Lung (tissue), 12 donors: ENCODE measurements around the gene CCNE1. TPM values are rescaled to one million over a fixed set of nuclear protein-coding genes. Genes with fewer than 3 reads are reported as not detected.

Source experiments
- ATAC-seq: fragments of 200-7000 bp; cut with Tn5 transposase; one replicate; pipeline ENCODE4 v1.9.1; 2020; ENCODE audit warnings: moderate number of reproducible peaks; ENCODE audit not compliant: insufficient read depth, low FRiP score
- DNase-seq, 3 donors: peaks; one replicate each; pipeline ENCODE4 v3.0.0-alpha.2; 2013 to 2017
- H3K27ac ChIP-seq, 2 donors: one replicate each; pipeline ENCODE4 v1.5.1; 2013; ENCODE audit warnings: mild to moderate bottlenecking in 2 of 2, moderate library complexity in 2 of 2, control low read depth in 1 of 2, inconsistent platforms in 1 of 2, low read depth in 1 of 2, low read length in 1 of 2
- H3K27me3 ChIP-seq, 3 donors: one replicate each; pipeline ENCODE4 v1.5.1; 2013; ENCODE audit warnings: low read length in 2 of 3; ENCODE audit not compliant: control insufficient read depth in 3 of 3, insufficient read depth in 3 of 3
- H3K36me3 ChIP-seq, 4 donors: one replicate each; pipeline ENCODE4 v1.5.1; 2013; ENCODE audit warnings: low read length in 4 of 4, mild to moderate bottlenecking in 1 of 4, moderate library complexity in 1 of 4; ENCODE audit not compliant: control insufficient read depth in 4 of 4, insufficient read depth in 4 of 4
- H3K4me1 ChIP-seq, 5 donors: one replicate each; pipeline ENCODE4 v1.5.1; 2013; ENCODE audit warnings: low read length in 5 of 5, mild to moderate bottlenecking in 2 of 5, moderate library complexity in 1 of 5; ENCODE audit not compliant: control insufficient read depth in 5 of 5, insufficient read depth in 5 of 5
- H3K4me3 ChIP-seq: one replicate; pipeline ENCODE4 v1.5.1; 2013; ENCODE audit warnings: mild to moderate bottlenecking, control low read depth, moderate library complexity
- H3K9ac ChIP-seq, 2 donors: one replicate each; pipeline ENCODE4 v1.5.1; 2013; ENCODE audit warnings: low read length in 2 of 2, control low read depth in 1 of 2; ENCODE audit not compliant: insufficient read depth in 1 of 2
- H3K9me3 ChIP-seq, 4 donors: one replicate each; pipeline ENCODE4 v1.5.1; 2013; ENCODE audit warnings: low read length in 3 of 4, mild to moderate bottlenecking in 1 of 4, moderate library complexity in 1 of 4; ENCODE audit not compliant: control insufficient read depth in 4 of 4, insufficient read depth in 3 of 4
- WGBS, 2 donors: extraction: QIAGEN DNeasy Blood & Tissue Kit; methylation state at CpG; one replicate each; pipeline ENCODE4 v1.1.7; 2013; 5-methylcytosine and 5-hydroxymethylcytosine counted together
- polyA plus RNA-seq, 2 donors: library from polyadenylated mRNA; stranded (reverse); fragments of 200-250 nt; gene quantifications; one replicate each; pipeline ENCODE4 v1.2.1, GENCODE V29; 2013
- total RNA-seq, 2 donors: library from RNA; depleted of rRNA in 1 of 2; stranded (reverse); fragments of >200 nt in 1 of 2; gene quantifications; one replicate each; pipeline ENCODE4 v1.2.1, GENCODE V29; 2014 to 2021
- TF ChIP-seq, protein P1 (sequence below): IDR thresholded peaks from 2 replicates; pipeline ENCODE4 v1.5.1; 2012; ENCODE audit warnings: mild to moderate bottlenecking; ENCODE audit errors: control extremely low read depth, extremely low read depth
- donor health status: control.
- donor health status: control.
- donor health status: Bipolar disorder and iron deficiency.
- donor health status: healthy.
- donor health status: DM: yes; HTN: yes; CAD: no.

CCNE1 gene
- total and polyA plus RNA-seq, 4 donors = 0.97 to 1.9 (median 1.4) TPM

- peaks cover 0 to 1% (median 0%) of the 10 kb centered on the region in 4 donors for H3K9me3 ChIP-seq
- no peak overlapping the region for H3K9ac ChIP-seq
- H3K4me3 ChIP-seq = no peak overlapping the region
- H3K27ac ChIP-seq = no peak overlapping the region
- H3K36me3 ChIP-seq = no peaks in the 10 kb centered on the region
- no peak for ATAC-seq
- DNase-seq = no peak
- 35 to 44% methylated on average over 12 of the region's 12 CpGs for WGBS, 2 donors
- TF ChIP-seq, protein P1, sequence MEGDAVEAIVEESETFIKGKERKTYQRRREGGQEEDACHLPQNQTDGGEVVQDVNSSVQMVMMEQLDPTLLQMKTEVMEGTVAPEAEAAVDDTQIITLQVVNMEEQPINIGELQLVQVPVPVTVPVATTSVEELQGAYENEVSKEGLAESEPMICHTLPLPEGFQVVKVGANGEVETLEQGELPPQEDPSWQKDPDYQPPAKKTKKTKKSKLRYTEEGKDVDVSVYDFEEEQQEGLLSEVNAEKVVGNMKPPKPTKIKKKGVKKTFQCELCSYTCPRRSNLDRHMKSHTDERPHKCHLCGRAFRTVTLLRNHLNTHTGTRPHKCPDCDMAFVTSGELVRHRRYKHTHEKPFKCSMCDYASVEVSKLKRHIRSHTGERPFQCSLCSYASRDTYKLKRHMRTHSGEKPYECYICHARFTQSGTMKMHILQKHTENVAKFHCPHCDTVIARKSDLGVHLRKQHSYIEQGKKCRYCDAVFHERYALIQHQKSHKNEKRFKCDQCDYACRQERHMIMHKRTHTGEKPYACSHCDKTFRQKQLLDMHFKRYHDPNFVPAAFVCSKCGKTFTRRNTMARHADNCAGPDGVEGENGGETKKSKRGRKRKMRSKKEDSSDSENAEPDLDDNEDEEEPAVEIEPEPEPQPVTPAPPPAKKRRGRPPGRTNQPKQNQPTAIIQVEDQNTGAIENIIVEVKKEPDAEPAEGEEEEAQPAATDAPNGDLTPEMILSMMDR = no peak
- H3K27me3 ChIP-seq = peaks cover 0 to 12% (median 0%) of the 10 kb centered on the region in 3 donors
- H3K4me1 ChIP-seq = no peaks in the 10 kb centered on the region
These were observed 19.3 kb downstream of the CCNE1 start for GRCh38 chr19:29831041-29831548.

GRCh38 chr19:29831686-29832085 is 19.9 kb downstream of the CCNE1 start:
- Histone ChIP-seq H3K9me3 (peaks cover 0 to 1% (median 0%) of the 10 kb centered on the region in 4 donors), H3K27ac (no peak overlapping the region), H3K4me3 (no peak overlapping the region), H3K4me1 (no peaks in the 10 kb centered on the region), H3K27me3 (peaks cover 0 to 12% (median 0%) of the 10 kb centered on the region in 3 donors), H3K9ac (no peak overlapping the region), H3K36me3 (no peaks in the 10 kb centered on the region)
- TF ChIP-seq, protein P1 = no peak
- ATAC-seq (no peak), DNase-seq (no peak)
- WGBS, 2 donors = 65 to 81% methylated on average over 9 of the region's 9 CpGs

GRCh38 chr19:29832801-29833200 is 21.0 kb downstream of the CCNE1 start:
- H3K27ac ChIP-seq = no peak overlapping the region
- no peak overlapping the region for H3K9ac ChIP-seq
- H3K36me3 ChIP-seq = no peaks in the 10 kb centered on the region
- DNase-seq (no peak), ATAC-seq (no peak)
- TF ChIP-seq, protein P1 = no peak
- peaks cover 0 to 1% (median 0%) of the 10 kb centered on the region in 4 donors for H3K9me3 ChIP-seq
- peaks cover 0 to 12% (median 0%) of the 10 kb centered on the region in 3 donors for H3K27me3 ChIP-seq
- H3K4me3 ChIP-seq = no peak overlapping the region
- WGBS, 2 donors = 87 to 89% methylated on average over 9 of the region's 9 CpGs
- H3K4me1 ChIP-seq = no peaks in the 10 kb centered on the region
